Parathyroid adenoma (tissue), 2 donors: ENCODE measurements around the gene TANGO2.

Experiments
- H2AFZ ChIP-seq: fragments of 300-600 bp; sonication (generic); one replicate; pipeline ENCODE4 v1.7.0; 2017; ENCODE audit warnings: antibody characterized with exemption, mild to moderate bottlenecking
- H3K27ac ChIP-seq: fragments of 300-600 bp; sonication (generic); one replicate; pipeline ENCODE4 v1.7.0; 2017
- H3K27me3 ChIP-seq: fragments of 300-600 bp; sonication (generic); one replicate; pipeline ENCODE4 v1.7.0; 2017; ENCODE audit warnings: low read length; ENCODE audit not compliant: control insufficient read depth, insufficient read depth
- H3K36me3 ChIP-seq: fragments of 300-600 bp; sonication (generic); one replicate; pipeline ENCODE4 v1.7.0; 2017; ENCODE audit warnings: low read length; ENCODE audit not compliant: control insufficient read depth, insufficient read depth
- H3K4me1 ChIP-seq: fragments of 300-600 bp; sonication (generic); one replicate; pipeline ENCODE4 v1.7.0; 2017; ENCODE audit warnings: control low read depth
- H3K4me2 ChIP-seq: fragments of 300-600 bp; sonication (generic); one replicate; pipeline ENCODE4 v1.7.0; 2017; ENCODE audit warnings: low read length
- H3K4me3 ChIP-seq: fragments of 300-600 bp; sonication (generic); one replicate; pipeline ENCODE4 v1.7.0; 2017; ENCODE audit warnings: low read depth, low read length
- H3K79me2 ChIP-seq: fragments of 300-600 bp; sonication (generic); one replicate; pipeline ENCODE4 v1.7.0; 2017; ENCODE audit warnings: control low read depth
- H3K9ac ChIP-seq: fragments of 300-600 bp; sonication (generic); one replicate; pipeline ENCODE4 v1.7.0; 2017; ENCODE audit warnings: mild to moderate bottlenecking
- H3K9me3 ChIP-seq: fragments of 300-600 bp; sonication (generic); one replicate; pipeline ENCODE4 v1.7.0; 2017; ENCODE audit warnings: low read length; ENCODE audit not compliant: control insufficient read depth
- CTCF ChIP-seq: fragments of 300-600 bp; sonication (generic); IDR thresholded peaks from one replicate; pipeline ENCODE4 v1.7.0; 2017; ENCODE audit warnings: antibody characterized with exemption, mild to moderate bottlenecking
- donor health status: primary hyperparathyroidism.

TANGO2 gene

GRCh38 chr22:20022978-20023613 is 2.2 kb downstream of the TANGO2 start:
- no peak overlapping the region for H3K4me3 ChIP-seq
- no peaks in the 10 kb centered on the region for H3K9me3 ChIP-seq
- no peaks in the 10 kb centered on the region for H3K27me3 ChIP-seq
- no peak overlapping the region for H2AFZ ChIP-seq
- H3K79me2 ChIP-seq: peaks cover 10% of the 10 kb centered on the region
- H3K36me3 ChIP-seq: no peaks in the 10 kb centered on the region
- H3K9ac ChIP-seq: no peak overlapping the region
- H3K27ac ChIP-seq: no peak overlapping the region
- peak overlapping the region; percentile 100 for H3K4me2 ChIP-seq
- TF ChIP-seq CTCF: no peak
- no peaks in the 10 kb centered on the region for H3K4me1 ChIP-seq

- no peak overlapping the region for H3K27ac ChIP-seq
- peaks cover 10% of the 10 kb centered on the region for H3K79me2 ChIP-seq
- no peaks in the 10 kb centered on the region for H3K9me3 ChIP-seq
- H3K4me1 ChIP-seq: no peaks in the 10 kb centered on the region
- H3K4me3 ChIP-seq: no peak overlapping the region
- H3K27me3 ChIP-seq: no peaks in the 10 kb centered on the region
- no peaks in the 10 kb centered on the region for H3K36me3 ChIP-seq
- no peak for TF ChIP-seq CTCF
- no peak overlapping the region for H3K9ac ChIP-seq
- no peak overlapping the region for H2AFZ ChIP-seq
- H3K4me2 ChIP-seq: no peak overlapping the region
Measured at GRCh38 chr22:20024225-20024624, 3.3 kb downstream of the TANGO2 start.

GRCh38 chr22:20024650-20025397 is 3.9 kb downstream of the TANGO2 start:
- no peak for TF ChIP-seq CTCF
- no peak overlapping the region for H3K27ac ChIP-seq

GRCh38 chr22:20025401-20026203 is 4.7 kb downstream of the TANGO2 start:
- Histone ChIP-seq H3K27me3 (no peaks in the 10 kb centered on the region), H3K9ac (no peak overlapping the region), H3K4me3 (no peak overlapping the region), H3K79me2 (peaks cover 10% of the 10 kb centered on the region), H3K9me3 (no peaks in the 10 kb centered on the region), H3K27ac (no peak overlapping the region), H3K4me2 (no peak overlapping the region), H3K4me1 (no peaks in the 10 kb centered on the region), H2AFZ (no peak overlapping the region), H3K36me3 (no peaks in the 10 kb centered on the region)
- no peak for TF ChIP-seq CTCF

More at GRCh38 chr22:20024650-20025397, 3.9 kb downstream of the TANGO2 start:
- no peak overlapping the region for H2AFZ ChIP-seq
- H3K79me2 ChIP-seq: peaks cover 10% of the 10 kb centered on the region
- no peaks in the 10 kb centered on the region for H3K36me3 ChIP-seq
- H3K9me3 ChIP-seq: no peaks in the 10 kb centered on the region
- H3K9ac ChIP-seq: no peak overlapping the region
- H3K4me3 ChIP-seq: no peak overlapping the region
- H3K4me2 ChIP-seq: no peak overlapping the region
- no peaks in the 10 kb centered on the region for H3K4me1 ChIP-seq
- H3K27me3 ChIP-seq: no peaks in the 10 kb centered on the region
